Fibroblast of skin of abdomen (primary cell): ENCODE measurements around the gene NXPH3.

Source experiments
- DNase-seq: peaks from one replicate; pipeline ENCODE4 v3.0.0-alpha.2; 2013

The NXPH3 gene

DNA sequence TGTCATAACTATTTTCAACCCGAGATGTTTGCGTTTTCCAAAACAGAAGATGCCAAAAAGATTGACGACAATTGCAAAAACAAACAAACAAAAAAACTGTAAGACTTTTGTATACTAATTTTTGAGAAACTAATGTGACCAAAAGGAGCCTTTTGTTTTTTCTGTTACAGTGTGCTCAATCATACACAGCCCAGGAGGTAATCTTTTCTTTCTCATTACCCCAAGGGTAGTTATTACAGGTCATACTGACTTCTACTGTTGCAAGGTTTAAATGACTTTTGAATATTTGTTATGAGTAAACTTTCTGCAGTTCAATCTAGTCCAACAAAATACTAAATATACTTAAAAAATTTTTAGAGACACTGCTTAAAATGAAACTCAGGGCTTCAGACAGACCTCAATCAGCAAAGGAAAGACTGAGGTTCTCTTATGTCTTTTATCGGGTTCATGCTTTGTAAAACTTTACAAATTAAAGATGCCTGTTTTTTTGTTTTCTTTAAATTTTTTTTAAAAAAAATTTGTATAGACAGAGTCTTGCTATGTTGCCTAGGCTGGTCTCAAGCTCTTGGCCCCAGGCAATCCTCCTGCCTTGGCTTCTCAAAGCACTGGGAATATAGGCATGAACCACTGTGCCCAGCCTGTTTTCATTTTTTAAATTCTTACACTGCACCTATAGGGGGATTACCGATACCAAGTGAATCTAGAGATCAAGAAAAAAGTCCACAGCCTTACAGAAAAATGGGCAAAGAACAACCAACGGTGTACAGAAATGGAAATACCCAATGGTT lies 54.6 kb downstream of the NXPH3 start:
- no peak for DNase-seq

DNA sequence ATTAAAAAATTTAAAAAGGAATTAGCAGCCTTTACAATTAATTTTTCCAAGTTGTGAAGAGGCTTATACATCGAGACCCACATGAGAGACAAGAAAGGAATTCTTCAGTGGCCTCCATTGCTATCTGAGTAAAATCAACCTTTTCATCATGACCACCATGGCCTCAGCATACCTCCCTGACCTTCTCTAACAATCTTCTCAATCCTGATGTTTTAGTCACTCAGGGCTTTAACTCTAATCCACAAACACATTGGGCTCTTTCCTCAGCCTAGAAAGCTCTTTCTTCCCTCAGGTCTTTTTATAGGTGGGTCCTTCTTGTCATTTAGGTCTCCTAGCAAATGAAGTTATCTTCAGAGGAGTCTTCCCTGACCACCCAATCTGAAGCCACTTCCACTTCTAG lies 55.8 kb downstream of the NXPH3 start:
- peak; percentile 28 for DNase-seq
